HEK293 (cell line): ENCODE results near the gene NTRK3.

ENCODE experiments used
- CTCF ChIA-PET: fragments of 350-600 bp; formaldehyde crosslinking; extraction: SDS; loops from one replicate; lab custom pipeline; 2021; ENCODE audit warnings: antibody characterized with exemption; lab: Yijun Ruan, JAX
- POLR2A ChIA-PET: fragments of 300-600 bp; formaldehyde crosslinking; extraction: SDS; loops from one replicate; lab custom pipeline; 2020; ENCODE audit warnings: antibody characterized with exemption, inconsistent platforms; lab: Yijun Ruan, JAX
- H3K27ac ChIP-seq: fragments of 200-500 bp; sonication (Bioruptor generic); 2 replicates; pipeline ENCODE4 v1.5.1; 2014; ENCODE audit warnings: low read depth, low read length, control low read depth, inconsistent platforms; ENCODE audit errors: extremely low read depth
- H3K36me3 ChIP-seq, 2 experiments: fragments of 200-500 bp in 1 of 2; sonication (Bioruptor generic) in 1 of 2; 1 replicate in 1 of 2; 2 replicates in 1 of 2; pipeline ENCODE4 v1.5.1; 2014 to 2017; ENCODE audit warnings: inconsistent platforms in 2 of 2, low read length in 2 of 2; ENCODE audit not compliant: control insufficient read depth in 2 of 2, insufficient read depth in 1 of 2
- H3K4me1 ChIP-seq: fragments of 200-500 bp; sonication (Bioruptor generic); 2 replicates; pipeline ENCODE4 v1.5.1; 2014; ENCODE audit warnings: mild to moderate bottlenecking, low read length, inconsistent platforms; ENCODE audit not compliant: control insufficient read depth, insufficient read depth
- H3K4me3 ChIP-seq: 2 replicates; pipeline ENCODE4 v1.5.1; 2011; ENCODE audit warnings: low read depth, mild to moderate bottlenecking, control low read depth, low read length, moderate library complexity
- H3K9me3 ChIP-seq: fragments of 200-500 bp; sonication (Bioruptor generic); 2 replicates; pipeline ENCODE4 v1.5.1; 2014; ENCODE audit warnings: low read depth, low read length, inconsistent platforms; ENCODE audit not compliant: control insufficient read depth, insufficient read depth
- GLIS1 ChIP-seq: fragments of 450-650 bp; formaldehyde crosslinking; IDR thresholded peaks from 2 replicates; pipeline ENCODE4 v1.5.1; 2016; ENCODE audit warnings: missing biosample characterization, missing genetic modification characterization
- PRDM4 ChIP-seq: fragments of 450-650 bp; formaldehyde crosslinking; IDR thresholded peaks from 2 replicates; pipeline ENCODE4 v1.5.1; 2017; ENCODE audit warnings: missing biosample characterization, missing genetic modification characterization
- YY1 ChIP-seq: fragments of 450-650 bp; formaldehyde crosslinking; IDR thresholded peaks from 2 replicates; pipeline ENCODE4 v1.5.1; 2018; ENCODE audit warnings: missing biosample characterization, missing genetic modification characterization
- ZBTB1 ChIP-seq: fragments of 450-650 bp; formaldehyde crosslinking; IDR thresholded peaks from 2 replicates; pipeline ENCODE4 v1.5.1; 2016; ENCODE audit warnings: missing biosample characterization, missing genetic modification characterization
- ZBTB26 ChIP-seq: fragments of 450-650 bp; formaldehyde crosslinking; optimal IDR thresholded peaks from 2 replicates; pipeline ENCODE3; 2016; ENCODE audit warnings: missing biosample characterization, mild to moderate bottlenecking, missing genetic modification characterization
- ZFHX2 ChIP-seq: fragments of 450-650 bp; formaldehyde crosslinking; conservative IDR thresholded peaks from 2 replicates; pipeline ENCODE4 v1.5.1; 2016; ENCODE audit warnings: missing biosample characterization, missing genetic modification characterization
- ZNF114 ChIP-seq: fragments of 450-650 bp; formaldehyde crosslinking; IDR thresholded peaks from 2 replicates; pipeline ENCODE4 v1.5.0; 2017; ENCODE audit warnings: missing biosample characterization, missing genetic modification characterization
- ZNF132 ChIP-seq: fragments of 450-650 bp; formaldehyde crosslinking; IDR thresholded peaks from 2 replicates; pipeline ENCODE4 v1.5.1; 2017; ENCODE audit warnings: missing biosample characterization, missing genetic modification characterization, borderline replicate concordance
- ZNF221 ChIP-seq: fragments of 450-650 bp; formaldehyde crosslinking; IDR thresholded peaks from 2 replicates; pipeline ENCODE4 v1.5.1; 2017; ENCODE audit warnings: missing biosample characterization, missing genetic modification characterization, borderline replicate concordance
- ZNF48 ChIP-seq: fragments of 450-650 bp; formaldehyde crosslinking; IDR thresholded peaks from 2 replicates; pipeline ENCODE4 v1.5.1; 2016; ENCODE audit warnings: missing biosample characterization, missing genetic modification characterization
- ZNF658 ChIP-seq: fragments of 450-650 bp; formaldehyde crosslinking; IDR thresholded peaks from 2 replicates; pipeline ENCODE4; 2016; ENCODE audit warnings: missing biosample characterization, missing genetic modification characterization
- TF ChIP-seq, protein P1 (sequence below): fragments of 450-650 bp; formaldehyde crosslinking; IDR thresholded peaks from 2 replicates; pipeline ENCODE4 v1.5.1; 2016; ENCODE audit warnings: missing biosample characterization, missing genetic modification characterization

The NTRK3 gene

DNA sequence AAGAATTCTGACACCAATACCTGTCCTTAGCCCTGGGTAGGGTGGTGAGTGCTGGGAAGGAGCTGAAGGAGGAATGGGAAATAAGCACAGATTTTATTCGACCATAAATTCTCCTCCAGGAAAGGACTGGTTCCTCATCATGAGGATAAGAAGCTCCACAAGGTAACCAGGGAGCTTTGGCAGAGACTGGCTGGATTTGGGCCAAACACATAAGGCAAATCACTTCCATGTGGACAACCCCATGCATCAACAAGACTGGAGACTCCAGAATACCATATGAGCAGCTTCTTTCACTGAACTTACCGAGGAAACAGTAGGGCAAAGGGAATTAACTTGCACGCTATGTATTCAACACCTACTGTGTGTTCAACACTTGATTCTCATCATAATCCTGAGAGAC lies 312.5 kb downstream of the NTRK3 start:
- H3K36me3 ChIP-seq = no peaks in the 10 kb centered on the region
- POLR2A ChIA-PET = no interaction called here
- H3K4me1 ChIP-seq = no peaks in the 10 kb centered on the region
- H3K27ac ChIP-seq = no peak overlapping the region
- H3K9me3 ChIP-seq = no peaks in the 10 kb centered on the region
- CTCF ChIA-PET = interaction anchor here (0.6 kb wide), 1 partner anchor 1172 kb away, joined by 3 read pairs; no protein-coding TSS in a partner anchor
- H3K4me3 ChIP-seq = no peak overlapping the region
- TF ChIP-seq PRDM4 (tag by site-specific recombination) (no peak), ZNF658 (tag by site-specific recombination) (no peak), ZNF221 (tag by site-specific recombination) (no peak)

DNA sequence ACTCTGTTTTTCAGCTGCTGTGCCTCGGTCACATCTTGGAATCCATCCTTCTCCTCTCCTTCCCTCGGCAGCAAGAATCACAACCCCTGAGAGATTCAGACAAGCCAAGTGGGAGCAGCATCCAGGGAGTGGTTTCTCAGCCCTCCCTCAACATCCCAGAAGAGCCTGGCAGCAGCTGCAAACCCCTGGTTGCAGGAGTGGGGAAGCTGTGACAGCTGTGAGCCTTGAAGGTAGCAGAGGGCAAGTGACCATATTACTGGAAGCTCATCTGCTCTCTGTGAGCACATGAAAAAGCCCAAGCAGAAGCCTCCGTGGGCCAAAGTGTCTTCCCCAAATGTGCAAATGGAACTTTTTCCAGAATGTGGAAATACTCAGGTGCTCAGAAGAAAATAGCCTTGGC lies 312.9 kb downstream of the NTRK3 start:
- H3K4me1 ChIP-seq = no peaks in the 10 kb centered on the region
- H3K36me3 ChIP-seq = no peaks in the 10 kb centered on the region
- no peak overlapping the region for H3K27ac ChIP-seq
- no peak overlapping the region for H3K4me3 ChIP-seq
- no peak for TF ChIP-seq ZNF48 (tag by site-specific recombination)
- no peak for TF ChIP-seq ZNF132
- TF ChIP-seq, protein P1, sequence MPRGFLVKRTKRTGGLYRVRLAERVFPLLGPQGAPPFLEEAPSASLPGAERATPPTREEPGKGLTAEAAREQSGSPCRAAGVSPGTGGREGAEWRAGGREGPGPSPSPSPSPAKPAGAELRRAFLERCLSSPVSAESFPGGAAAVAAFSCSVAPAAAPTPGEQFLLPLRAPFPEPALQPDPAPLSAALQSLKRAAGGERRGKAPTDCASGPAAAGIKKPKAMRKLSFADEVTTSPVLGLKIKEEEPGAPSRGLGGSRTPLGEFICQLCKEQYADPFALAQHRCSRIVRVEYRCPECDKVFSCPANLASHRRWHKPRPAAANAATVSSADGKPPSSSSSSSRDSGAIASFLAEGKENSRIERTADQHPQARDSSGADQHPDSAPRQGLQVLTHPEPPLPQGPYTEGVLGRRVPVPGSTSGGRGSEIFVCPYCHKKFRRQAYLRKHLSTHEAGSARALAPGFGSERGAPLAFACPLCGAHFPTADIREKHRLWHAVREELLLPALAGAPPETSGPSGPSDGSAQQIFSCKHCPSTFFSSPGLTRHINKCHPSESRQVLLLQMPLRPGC (tag by site-specific recombination) = no peak
- no peak for TF ChIP-seq GLIS1 (tag by site-specific recombination)
- no peak for TF ChIP-seq ZNF114 (tag by site-specific recombination)
- ChIA-PET POLR2A (no interaction called here), CTCF (no interaction called here)
- no peaks in the 10 kb centered on the region for H3K9me3 ChIP-seq

GRCh38 chr15:87942316-87942715 lies 314.2 kb downstream of the NTRK3 start:
- Histone ChIP-seq H3K4me3 (no peak overlapping the region), H3K9me3 (no peaks in the 10 kb centered on the region), H3K27ac (no peak overlapping the region), H3K4me1 (no peaks in the 10 kb centered on the region), H3K36me3 (no peaks in the 10 kb centered on the region)
- POLR2A ChIA-PET = no interaction called here
- CTCF ChIA-PET = no interaction called here
- no peak for TF ChIP-seq ZBTB1 (tag by site-specific recombination)
- TF ChIP-seq, all 188 proteins: peak for 0

- TF ChIP-seq ZBTB26 (tag by site-specific recombination) (no peak), ZFHX2 (tag by site-specific recombination) (no peak), YY1 (tag by site-specific recombination) (no peak)
- Histone ChIP-seq H3K4me1 (no peaks in the 10 kb centered on the region), H3K36me3 (no peaks in the 10 kb centered on the region), H3K27ac (no peak overlapping the region), H3K4me3 (no peak overlapping the region), H3K9me3 (no peaks in the 10 kb centered on the region)
- POLR2A ChIA-PET = no interaction called here
- CTCF ChIA-PET = interaction anchor here (0.6 to 0.7 kb wide), 2 partner anchors 83 to 334 kb away, joined by 3 to 4 read pairs; no protein-coding TSS in a partner anchor
These were observed 314.9 kb downstream of the NTRK3 start for GRCh38 chr15:87941606-87942005.
